Germinal center (tissue), 1 donor: ENCODE results near the gene ADH5.
"Not testable (repeated sequence)": the region's sequence is repeated elsewhere in the genome, so short reads cannot be mapped to it uniquely, and the experiment has no call there.

Experiments used
- DNase-seq: peaks from one replicate; pipeline ENCODE4 v3.0.0; 2012; ENCODE audit warnings: mixed read lengths, low spot score

Gene ADH5

DNA sequence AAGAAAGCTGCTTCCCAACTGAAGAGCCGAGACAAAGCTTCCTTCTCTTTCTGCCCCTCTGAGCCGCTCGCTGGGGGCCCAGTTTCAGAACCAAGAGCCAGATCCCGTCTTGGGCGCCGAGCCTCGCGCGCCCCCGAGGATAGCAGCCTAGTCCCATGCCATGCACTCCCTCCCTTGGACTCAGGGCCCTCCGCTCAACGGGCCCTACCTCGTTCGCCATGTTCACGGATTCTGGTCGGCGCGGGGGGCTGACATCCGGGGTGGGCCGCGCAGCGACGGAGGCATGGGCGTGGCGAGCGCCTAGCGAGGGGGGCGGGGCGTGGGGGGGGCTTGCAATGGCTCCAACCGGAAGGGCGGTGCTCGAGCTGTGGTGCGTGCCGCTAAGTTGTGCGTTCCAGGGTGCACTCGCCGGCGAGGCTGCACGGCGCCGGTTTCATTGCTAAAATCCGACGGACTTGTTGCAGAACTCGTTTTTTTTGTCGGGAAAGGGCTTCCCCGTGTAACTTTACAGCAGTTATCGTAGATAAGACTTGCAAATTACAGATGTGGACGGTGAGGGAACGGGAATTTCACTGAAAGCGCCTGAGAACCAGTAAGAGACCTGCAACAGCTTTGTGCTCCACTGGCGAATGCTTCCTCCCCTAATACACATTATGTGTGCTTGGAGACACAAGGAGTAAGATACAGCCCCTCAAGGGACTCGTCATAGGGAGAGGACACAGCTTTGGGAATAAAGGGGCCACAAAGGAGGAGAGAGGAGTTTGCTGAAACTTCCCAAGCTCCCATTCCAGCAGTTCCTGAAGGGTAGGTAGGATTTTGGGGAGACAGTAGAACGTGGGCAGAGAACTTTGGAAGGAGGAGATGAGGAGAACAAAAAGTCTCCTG, at the start of gene ADH5:
Gene ADH5, minus strand, starts transcription at position 308 of the 885 bp plus-strand sequence. Its CDS starts 88 bp downstream, at position 220.
- peak; percentile 93 for DNase-seq

DNA sequence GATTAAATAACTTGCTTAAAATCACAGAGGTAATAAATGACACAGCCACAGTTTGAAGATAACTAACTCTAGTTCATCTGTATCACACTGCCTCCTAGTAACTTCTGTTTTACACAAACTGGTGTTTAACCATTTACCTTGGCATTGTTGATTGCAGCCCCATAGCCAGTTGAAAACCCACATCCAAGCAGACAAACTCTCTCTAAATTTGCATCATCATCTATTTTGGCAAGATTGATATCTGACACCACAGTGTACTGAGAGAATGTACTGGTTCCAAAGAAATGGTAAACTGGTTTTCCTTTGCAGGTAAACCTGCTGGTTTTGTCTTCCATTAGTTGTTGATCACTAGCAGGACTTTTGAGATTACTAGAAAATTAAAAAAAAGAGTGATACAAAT, 47.7 kb upstream of the ADH5 start:
- no peak for DNase-seq

DNA sequence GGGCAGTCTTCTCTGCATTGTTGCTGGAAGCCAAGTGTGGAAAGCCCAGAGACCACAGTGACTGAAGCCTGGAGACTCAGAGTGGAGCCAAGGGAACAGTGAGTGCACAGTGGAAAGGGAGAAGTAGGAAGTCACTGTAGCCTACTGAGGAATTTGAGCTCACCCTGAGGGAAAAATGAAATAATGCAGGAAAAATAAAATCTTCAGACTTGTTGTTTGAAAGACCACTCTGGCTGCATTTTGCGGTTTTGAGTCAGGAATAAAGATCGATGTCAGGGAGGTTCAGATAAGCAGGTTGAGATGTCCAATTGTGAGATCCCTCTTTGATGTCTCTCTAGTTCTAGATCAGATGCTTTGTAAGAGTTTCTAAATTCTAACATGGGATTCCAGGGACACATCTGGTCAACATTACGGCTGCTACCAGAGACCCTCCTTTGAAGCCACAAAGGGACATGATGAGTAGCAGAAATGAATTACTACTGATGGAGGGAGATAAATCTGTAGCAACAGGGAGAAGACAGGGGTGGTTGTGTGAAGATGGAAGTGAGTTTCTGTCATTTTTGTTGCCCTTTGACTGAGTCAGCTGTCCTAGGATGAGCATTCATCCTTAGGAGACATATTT, 47.1 kb upstream of the ADH5 start:
- no peak for DNase-seq

DNA sequence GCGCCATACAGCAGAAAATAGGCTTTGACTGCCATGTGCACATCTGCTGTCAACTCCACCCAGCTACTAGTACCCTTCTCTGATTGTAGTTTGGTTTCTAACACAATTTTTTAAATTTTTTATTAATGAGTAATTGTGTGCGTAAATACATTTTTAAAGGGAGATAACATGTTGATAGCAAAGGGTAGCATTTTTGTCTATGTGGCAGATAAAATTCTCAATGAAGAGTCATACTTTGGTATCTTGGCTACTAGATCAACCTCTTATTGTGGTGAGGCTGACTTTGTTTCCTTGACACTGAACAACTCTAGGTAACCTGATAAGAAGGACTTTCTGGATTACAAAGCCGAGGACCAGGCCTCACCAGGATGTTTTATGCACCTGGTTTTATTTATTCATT, 46.0 kb upstream of the ADH5 start:
- DNase-seq: no peak

DNA sequence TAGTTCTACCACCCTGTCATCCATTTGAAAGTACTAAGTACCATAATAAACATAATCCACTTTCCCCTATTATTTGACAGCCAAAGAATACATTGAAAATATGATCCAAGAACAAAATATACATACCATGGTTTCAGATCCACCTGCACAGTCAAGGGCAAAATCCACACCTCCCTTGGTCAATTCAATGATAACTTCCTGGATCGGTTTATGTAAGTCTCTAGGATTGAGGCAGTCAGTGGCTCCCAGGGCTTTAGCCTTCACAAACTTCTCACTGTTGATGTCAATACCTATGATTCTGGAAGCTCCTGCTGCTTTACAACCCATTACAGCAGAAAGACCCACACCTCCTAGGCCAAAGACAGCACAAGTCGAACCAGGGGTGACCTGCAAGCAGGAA, 42.8 kb upstream of the ADH5 start:
- DNase-seq: no peak

DNA sequence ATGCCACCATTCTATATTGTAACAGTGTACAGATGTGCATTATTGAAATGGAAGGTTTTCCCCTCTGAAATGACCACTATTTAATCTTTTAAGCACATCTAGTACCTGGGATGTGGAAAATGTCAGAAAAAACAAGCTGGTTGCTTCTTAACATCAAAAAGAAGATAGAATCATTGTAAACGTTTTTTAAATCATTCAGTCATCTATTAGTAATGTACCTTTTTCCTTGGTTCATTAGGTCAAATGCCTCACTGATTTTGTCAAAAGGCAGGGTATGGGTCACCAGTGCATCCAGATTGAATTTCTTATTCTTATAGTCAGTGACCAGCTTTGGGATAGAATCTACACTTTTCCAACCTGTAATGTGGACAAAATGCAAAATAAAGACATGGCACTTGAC, 37.8 kb upstream of the ADH5 start:
- DNase-seq: no peak

DNA sequence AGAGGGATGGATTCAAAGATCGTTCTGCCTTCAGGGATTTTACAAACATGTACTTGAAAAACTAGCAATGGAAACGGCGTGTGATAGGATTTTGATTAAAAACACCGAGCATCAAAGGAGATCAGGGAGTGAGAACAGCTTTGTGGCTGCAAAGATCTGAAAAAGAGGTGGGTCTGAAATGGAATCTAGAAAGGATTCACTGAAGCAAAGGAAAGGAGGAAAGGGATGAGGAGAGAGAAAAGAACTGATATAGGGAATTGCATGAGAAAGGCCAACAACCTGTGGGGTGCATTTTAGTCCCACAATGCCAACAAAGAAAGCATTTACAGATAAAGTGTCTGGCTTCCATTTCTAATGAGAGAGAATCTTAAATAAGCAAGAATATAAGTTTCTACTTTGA, 32.4 kb upstream of the ADH5 start:
- DNase-seq: no peak

DNA sequence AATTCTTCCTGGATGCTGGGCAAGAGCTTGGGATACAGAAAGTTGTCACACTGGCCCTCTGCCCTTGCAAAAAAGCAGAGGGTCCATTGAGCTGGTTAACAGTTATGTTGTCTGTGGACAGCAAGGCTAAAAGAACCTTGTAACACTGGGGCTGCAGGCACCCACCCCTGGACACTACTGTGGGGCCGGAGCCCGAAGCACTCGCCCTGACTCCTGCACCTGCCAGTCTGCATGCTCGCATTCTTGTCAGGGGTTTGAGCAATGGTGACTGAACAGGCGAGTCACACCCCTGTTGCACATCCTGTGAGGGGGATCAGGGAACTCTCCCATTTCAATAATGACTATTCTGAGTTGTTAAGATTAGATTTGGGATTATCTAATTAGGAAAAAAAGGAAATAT, 31.9 kb upstream of the ADH5 start:
- no peak for DNase-seq

DNA sequence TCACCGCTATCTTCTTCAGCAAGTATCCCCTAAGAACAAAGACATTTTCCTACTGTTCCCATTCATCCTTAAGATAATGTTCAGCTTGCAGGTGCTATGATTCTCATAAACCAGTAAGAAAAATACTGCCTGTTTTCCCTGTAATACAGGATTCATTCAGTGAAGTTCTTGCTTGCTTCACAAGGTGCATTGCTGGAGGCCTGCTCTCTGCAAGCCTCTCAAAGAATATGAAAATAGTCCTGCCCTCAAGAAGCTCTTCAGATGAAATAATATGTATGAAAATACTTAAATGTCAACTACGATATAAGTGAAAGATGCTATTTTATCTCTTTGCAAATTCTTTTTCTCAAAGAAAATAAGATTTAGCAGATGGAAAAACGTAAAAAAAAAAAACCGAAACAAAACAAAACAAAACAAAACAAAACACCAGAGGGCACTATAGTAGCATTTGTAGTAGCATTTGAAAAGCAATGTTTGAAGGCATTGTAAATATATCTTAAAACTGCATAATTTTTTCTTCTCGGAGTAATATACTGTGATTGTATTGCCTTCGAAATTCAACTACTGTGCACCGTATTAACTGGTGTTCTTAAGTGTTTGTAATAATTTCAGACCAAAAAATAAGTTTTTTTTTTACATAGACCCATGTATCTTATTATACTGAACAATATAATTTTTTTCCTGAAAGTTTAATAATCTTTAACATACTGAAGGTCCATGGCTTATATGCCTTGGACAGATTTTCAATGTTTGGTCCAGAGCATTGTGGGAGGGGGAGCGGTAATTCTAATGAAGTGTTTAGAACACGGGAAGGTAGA, 29.5 kb upstream of the ADH5 start:
- DNase-seq: no peak

DNA sequence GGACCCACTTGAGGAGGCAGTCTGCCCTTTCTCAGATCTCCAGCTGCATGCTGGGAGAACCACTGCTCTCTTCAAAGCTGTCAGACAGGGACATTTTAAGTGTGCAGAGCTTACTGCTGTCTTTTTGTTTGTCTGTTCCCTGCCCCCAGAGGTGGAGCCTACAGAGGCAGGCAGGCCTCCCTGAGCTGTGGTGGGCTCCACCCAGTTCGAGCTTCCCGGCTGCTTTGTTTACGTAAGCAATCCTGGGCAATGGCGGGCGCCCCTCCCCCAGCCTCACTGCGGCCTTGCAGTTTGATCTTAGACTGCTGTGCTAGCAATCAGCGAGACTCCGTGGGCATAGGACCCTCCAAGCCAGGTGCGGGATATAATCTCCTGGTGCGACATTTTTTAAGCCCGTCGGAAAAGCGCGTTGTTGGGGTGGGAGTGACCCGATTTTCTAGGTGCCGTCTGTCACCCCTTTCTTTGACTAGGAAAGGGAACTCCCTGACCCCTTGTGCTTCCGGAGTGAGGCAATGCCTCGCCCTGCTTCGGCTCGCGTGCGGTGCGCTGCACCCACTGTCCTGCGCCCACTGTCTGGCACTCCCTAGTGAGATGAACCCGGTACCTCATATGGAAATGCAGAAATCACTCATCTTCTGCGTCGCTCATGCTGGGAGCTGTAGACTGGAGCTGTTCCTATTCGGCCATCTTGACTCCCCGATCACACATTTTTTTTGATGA, 28.7 kb upstream of the ADH5 start:
- DNase-seq: not testable (repeated sequence)

DNA sequence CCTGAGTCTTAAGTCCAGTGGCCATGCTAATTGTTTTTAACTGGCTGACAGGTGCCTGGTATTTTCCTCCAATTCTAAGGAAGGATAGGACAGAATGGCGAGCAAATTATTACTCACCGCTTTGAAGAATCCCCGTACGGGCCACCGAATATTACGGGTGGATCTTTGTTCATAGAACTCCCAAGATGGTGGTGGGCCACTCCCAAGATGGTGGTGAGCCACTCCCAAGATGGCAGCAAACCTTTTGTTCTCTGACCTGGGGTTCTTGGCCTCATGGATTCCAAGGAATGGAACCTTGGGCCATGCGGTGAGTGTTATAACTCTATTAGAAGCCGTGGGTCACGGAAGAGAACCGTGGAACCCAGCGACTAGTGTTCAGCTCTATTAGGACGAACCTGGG, 20.7 kb upstream of the ADH5 start:
- DNase-seq: not testable (repeated sequence)

DNA sequence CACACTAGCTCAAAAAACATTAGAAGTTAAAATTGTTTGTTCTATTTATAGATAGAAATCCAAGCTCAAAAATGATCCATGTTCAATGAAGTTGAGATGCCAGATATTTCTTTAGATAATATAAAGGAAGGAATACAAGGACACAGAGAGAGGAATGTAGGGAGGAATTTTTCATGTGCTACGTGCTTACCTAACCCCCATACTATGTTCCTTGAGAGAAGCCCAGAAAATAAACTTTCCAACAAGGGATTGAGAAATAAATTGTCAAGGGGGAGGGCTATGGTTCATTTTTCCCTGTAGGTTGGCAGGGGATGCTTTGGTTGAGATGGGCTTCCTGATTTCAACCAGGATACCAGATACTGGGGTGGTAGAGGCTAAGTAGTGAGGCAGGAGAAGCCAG, 15.6 kb upstream of the ADH5 start:
- no peak for DNase-seq

DNA sequence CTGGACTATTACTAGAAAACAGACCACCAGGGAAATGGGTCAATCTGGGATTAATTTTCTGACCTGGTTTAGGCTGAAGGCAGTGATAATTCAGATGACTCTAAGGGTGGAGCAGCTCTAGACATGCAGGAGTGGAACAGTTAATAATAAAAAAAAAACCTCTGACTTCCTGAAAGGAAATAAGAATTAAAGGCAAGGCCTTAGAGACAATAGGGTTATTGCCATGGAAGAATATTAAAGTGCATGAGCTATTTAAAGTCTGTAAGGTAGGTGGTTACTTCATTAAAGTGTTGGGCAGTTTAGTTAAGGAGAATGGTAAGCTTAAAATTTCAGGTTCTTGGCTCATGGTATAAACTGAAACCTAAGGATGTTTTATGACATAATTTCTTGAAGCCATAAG, 14.6 kb upstream of the ADH5 start:
- DNase-seq: no peak

DNA sequence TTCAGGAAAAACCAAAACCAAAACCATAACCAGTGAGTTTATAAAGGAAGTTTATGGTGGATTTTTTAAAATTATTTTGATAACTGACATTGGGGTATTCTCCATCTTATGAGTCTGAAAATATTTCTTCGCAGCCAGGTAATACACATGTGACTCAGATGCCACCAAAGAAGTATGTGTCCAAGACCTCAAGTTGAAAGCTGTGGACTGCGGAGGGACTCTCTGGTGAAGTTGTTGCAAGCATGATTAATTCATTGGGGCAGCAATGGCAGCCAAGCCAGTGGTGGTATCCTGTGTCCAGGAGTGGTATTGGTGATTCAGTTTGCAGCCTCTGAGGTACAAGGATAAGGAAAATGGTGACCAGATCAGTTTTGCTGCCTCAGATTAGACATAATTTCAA, 14.0 kb upstream of the ADH5 start:
- DNase-seq: no peak

DNA sequence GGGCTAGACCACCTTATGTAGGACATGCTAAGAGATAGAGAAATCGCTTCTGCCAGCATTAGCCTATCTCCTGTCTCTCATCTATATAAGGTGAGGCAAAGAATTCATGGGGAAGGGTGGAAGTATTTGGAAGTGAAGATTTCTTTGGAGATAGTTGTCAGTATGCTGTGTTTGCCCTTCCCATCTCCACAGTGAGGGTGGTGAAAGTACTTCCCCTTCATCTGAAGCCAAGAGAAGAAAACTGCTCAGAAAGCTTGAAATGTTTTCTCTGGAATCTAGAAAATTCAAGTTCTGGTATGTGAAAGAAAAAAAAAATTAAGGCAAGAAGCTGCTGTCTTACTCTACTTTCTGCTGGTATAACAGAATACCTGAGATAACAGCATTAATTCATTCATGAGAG, 12.3 kb upstream of the ADH5 start:
- no peak for DNase-seq

DNA sequence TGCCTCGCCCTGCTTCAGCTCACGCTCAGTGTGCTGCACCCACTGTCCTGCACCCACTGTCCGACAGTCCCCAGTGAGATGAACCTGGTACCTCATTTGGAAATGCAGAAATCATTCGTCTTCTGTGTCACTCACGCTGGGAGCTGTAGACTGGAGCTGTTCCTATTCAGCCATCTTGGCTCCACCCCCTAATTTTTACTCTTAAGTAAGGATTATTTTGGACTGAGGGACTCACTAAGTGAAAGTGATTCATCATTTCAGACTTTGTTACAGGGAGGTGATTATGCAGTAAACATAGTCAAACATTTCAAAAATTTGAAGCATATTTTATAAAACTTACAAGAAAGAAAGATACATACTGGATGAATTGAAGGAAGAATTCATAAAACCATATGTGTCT, 11.2 kb upstream of the ADH5 start:
- not testable (repeated sequence) for DNase-seq

DNA sequence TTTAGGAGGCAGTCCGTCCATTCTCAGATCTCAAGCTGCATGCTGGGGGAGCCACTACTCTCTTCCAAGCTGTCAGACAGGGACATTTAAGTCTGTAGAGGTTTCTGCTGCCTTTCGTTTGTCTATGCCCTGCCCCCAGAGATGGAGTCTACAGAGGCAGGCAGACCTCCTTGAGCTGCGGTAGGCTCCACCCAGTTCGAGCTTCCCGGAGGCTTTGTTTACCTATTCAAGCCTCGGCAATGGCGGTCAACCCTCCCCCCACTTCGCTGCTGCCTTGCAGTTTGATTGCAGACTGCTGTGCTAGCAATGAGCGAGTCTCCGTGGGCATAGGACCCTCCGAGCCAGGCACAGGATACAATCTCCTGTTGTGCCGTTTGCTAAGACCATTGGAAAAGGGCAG, 10.7 kb upstream of the ADH5 start:
- DNase-seq: no peak

DNA sequence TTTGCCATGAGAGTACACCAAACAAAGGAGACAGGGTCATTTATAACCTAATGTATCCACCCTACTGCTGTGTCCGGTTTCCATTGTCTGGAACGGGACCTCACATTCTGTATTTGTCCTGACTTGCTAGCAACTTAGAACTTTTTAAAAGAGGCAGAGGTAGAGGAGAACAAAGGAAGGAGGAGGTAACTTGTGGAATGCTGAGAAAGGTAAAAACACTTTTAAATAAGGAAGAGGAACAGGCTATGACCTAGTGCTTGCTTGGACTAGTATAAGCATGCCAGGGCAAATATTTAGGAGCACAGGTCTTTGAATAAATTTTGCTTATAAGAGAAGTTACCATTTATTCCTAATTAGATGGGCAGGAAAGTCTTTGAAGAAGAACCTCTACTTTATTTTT, 3.3 kb upstream of the ADH5 start:
- DNase-seq: not testable (repeated sequence)

DNA sequence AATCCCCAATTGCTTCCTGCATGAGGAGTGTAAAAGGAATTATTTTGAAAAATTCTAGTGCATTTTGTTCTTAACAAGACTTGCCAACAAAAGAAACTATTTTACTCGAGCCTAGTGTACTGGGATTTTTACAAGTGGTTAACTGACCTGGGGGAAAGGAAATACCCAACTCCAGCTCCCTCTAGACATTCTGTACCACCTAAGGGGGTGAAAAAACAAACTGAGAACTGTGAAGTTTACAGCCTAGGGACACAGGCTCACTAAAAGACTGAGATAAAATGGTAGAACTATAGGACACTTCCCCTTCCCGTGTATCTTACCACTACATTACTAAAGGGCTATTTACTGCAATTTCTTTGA, 2.6 kb upstream of the ADH5 start:
- DNase-seq: no peak

DNA sequence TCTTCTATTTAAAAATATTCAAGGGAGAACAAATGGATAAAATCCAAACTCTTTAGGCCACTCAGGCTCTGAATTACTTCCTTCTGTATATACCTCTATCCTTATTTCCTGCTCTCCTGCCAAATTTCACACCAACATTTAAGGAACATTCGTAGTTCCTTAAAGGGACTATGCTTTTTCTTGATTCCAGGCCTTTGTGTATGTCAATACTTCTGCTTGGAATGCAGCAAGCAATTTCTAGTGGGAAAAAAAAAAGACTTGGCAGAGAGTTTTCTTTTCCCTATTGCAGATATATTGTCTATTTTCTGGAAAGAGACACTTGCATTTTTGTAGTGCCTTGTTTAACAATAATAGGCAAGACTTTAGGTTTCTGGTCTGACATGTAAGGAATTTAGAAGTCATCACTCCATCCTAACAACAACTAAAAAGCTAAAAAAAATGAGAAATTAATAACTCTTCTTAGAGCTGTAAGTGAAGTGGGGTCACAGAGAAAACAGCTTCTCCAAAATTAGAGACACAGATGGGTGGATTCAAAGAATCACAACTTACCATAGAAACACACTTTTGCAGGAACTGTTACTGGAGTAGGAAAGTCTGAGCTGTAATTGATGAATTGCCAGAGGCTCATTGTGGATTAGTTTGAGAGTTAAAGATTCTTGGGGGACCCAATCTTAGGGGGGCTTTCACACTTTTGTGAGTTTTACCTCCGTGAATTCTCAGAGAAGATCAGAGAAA, 2.1 kb upstream of the ADH5 start:
- no peak for DNase-seq

DNA sequence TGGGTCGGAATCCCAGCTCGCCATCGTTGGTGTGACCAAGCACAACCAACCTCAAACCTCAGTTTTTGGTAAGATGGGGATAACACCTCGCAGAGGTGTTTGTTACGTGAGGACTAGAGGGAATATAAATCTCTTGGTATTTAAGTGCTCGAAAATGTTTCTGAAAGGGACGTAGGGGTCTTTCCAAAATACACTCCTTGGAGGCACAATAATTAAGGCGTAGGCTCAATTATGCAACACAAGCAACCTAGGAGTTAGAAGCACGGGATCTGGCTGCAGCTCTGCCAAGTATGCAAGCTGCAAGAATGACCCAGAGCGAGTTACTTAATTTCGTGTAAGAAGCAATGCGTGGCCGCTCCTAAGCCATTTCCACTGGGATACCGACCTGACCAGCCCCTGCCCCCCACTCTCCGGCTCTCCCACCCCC, 552 bp downstream of the ADH5 start:
- DNase-seq: no peak

DNA sequence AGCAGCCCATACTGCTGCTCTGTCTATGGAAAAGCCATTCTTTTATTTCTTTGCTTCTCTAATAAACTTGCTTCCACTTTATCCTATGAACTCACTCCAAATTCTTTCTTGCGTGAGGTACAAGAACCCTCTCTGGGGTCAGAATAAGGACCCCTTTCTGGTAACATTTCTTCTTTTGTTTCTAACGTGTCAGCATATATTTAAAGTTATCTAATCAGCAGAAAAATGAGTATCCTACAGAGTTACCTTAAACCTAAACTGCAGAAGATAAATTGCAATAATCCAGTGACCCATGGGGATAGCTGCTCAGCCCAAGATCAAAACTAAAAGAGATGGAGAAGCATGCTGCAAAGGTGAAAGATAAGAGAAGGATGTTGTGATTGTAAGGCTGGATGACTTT, 4.0 kb downstream of the ADH5 start:
- DNase-seq: no peak
